NCI-H2196 treated with DMSO at 0.1 percent for 48 hours (cell line): ENCODE results near the gene TRAPPC11.
"Not testable (repeated sequence)": the region's sequence is repeated elsewhere in the genome, so short reads cannot be mapped to it uniquely, and the experiment has no call there.

ENCODE experiments used
- DNase-seq: peaks from one replicate; lab custom pipeline; 2025; ENCODE audit not compliant: unreplicated experiment; lab: John Stamatoyannopoulos, UW

The TRAPPC11 gene

GRCh38 chr4:183721207-183722081, 62.4 kb downstream of the TRAPPC11 start:
- no peak for DNase-seq

- peak; percentile 75 for DNase-seq
Measured at GRCh38 chr4:183722731-183723560, 63.9 kb downstream of the TRAPPC11 start.

GRCh38 chr4:183723561-183724228, 64.6 kb downstream of the TRAPPC11 start:
- DNase-seq: no peak

GRCh38 chr4:183725585-183725984, 66.5 kb downstream of the TRAPPC11 start:
- DNase-seq: not testable (repeated sequence)

- no peak for DNase-seq
Measured at GRCh38 chr4:183727482-183727881, 68.4 kb downstream of the TRAPPC11 start.

- DNase-seq: no peak
Measured at GRCh38 chr4:183728223-183729068, 69.4 kb downstream of the TRAPPC11 start.

GRCh38 chr4:183729069-183729406, 69.9 kb downstream of the TRAPPC11 start:
- no peak for DNase-seq

- no peak for DNase-seq
Measured at GRCh38 chr4:183729430-183730328, 70.6 kb downstream of the TRAPPC11 start.

- no peak for DNase-seq
Measured at GRCh38 chr4:183732296-183732695, 73.2 kb downstream of the TRAPPC11 start.

- DNase-seq: no peak
Measured at GRCh38 chr4:183733181-183733580, 74.1 kb downstream of the TRAPPC11 start.

GRCh38 chr4:183738081-183738673, 79.1 kb downstream of the TRAPPC11 start:
- no peak for DNase-seq

GRCh38 chr4:183738961-183739360, 79.9 kb downstream of the TRAPPC11 start:
- DNase-seq: no peak

GRCh38 chr4:183746305-183747229, 87.5 kb downstream of the TRAPPC11 start:
- no peak for DNase-seq

- DNase-seq: no peak
Measured at GRCh38 chr4:183747380-183747779, 88.3 kb downstream of the TRAPPC11 start.

GRCh38 chr4:183747931-183748670, 89.0 kb downstream of the TRAPPC11 start:
- no peak for DNase-seq

GRCh38 chr4:183751106-183751505, 92.0 kb downstream of the TRAPPC11 start:
- DNase-seq: no peak

GRCh38 chr4:183755596-183755995, 96.5 kb downstream of the TRAPPC11 start:
- DNase-seq: no peak
